B cell (primary cell): ENCODE data around the gene COX10.

Source experiments
- CTCF ChIP-seq: fragments of 200-600 bp; IDR thresholded peaks from one replicate; pipeline ENCODE4 v1.8.0; 2022; ENCODE audit warnings: antibody characterized with exemption, mild to moderate bottlenecking
- EZH2 ChIP-seq: IDR thresholded peaks from 2 replicates; pipeline ENCODE4 v1.6.1; 2012; ENCODE audit warnings: borderline replicate concordance, low read depth, mild to moderate bottlenecking, moderate library complexity, low read length; ENCODE audit not compliant: insufficient read depth, poor library complexity, severe bottlenecking

GRCh38 chr17:14143688-14144087 lies 74.4 kb downstream of the COX10 start:
- TF ChIP-seq CTCF (no peak), EZH2 (no peak)
